Peyer's patch (tissue), 4 donors: ENCODE results near the gene VTN.

Experiments used
- POLR2A ChIP-seq, 2 donors: fragments of 450-650 bp; IDR thresholded peaks; one replicate each; pipeline ENCODE4 v1.5.1; 2017; ENCODE audit warnings: antibody characterized with exemption in 2 of 2, mild to moderate bottlenecking in 2 of 2, moderate library complexity in 2 of 2
- TF ChIP-seq, protein P1 (sequence below), 6 experiments: fragments of 450-650 bp in 4 of 6; fragments of 200-600 bp in 2 of 6; sonication (generic) in 1 of 6; IDR thresholded peaks; one replicate each; pipeline ENCODE4 v1.5.1; 2017 to 2019; ENCODE audit warnings: antibody characterized with exemption in 6 of 6, mild to moderate bottlenecking in 3 of 6, moderate library complexity in 1 of 6

DNA sequence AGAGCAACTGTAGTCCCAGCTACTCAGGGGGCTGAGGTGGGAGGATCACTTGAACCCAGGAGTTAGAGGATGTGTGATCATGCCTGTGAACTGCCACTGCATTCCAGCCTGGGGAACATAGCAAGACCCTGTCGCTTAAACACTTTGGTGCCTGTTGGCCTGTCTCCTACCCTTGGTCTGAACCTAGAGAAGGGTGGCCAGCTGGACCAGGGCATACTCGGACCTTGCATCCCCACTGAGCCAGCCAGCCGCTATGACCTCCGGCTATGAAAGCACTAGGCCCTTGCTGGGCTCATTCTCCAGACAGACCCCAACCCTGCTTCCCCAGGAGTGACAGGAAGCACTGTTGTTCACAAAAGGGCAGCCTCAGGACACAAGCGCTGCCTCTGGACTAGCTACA is 39.4 kb downstream of the VTN start:
- TF ChIP-seq, protein P1, sequence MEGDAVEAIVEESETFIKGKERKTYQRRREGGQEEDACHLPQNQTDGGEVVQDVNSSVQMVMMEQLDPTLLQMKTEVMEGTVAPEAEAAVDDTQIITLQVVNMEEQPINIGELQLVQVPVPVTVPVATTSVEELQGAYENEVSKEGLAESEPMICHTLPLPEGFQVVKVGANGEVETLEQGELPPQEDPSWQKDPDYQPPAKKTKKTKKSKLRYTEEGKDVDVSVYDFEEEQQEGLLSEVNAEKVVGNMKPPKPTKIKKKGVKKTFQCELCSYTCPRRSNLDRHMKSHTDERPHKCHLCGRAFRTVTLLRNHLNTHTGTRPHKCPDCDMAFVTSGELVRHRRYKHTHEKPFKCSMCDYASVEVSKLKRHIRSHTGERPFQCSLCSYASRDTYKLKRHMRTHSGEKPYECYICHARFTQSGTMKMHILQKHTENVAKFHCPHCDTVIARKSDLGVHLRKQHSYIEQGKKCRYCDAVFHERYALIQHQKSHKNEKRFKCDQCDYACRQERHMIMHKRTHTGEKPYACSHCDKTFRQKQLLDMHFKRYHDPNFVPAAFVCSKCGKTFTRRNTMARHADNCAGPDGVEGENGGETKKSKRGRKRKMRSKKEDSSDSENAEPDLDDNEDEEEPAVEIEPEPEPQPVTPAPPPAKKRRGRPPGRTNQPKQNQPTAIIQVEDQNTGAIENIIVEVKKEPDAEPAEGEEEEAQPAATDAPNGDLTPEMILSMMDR (IDR thresholded peaks at IDR 0.05), result no peak
- no peak for TF ChIP-seq POLR2A (IDR thresholded peaks at IDR 0.05)
